Measurements from ENCODE around the gene FAM204A.

Gene FAM204A

DNA sequence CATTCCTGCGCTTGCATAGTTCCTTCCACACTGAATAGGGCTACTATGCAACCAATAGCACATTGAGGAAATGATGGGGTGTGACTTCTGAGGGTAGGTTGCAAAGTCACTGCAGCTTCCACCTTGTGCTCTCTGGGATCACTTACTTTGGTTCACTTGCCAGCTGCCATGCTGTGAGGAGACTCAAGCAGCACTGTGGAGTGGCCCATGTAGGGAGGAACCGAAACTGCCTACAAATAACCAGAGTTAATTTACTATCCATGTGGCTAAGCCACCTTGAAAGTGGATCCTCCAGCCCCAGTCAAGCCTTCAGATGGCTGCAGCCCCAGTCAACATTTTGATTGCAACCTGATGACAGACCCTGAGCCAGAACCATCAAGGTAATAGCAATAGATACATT lies 64.3 kb downstream of the FAM204A start:
- no peak for DNase-seq (ENCODE audit: low spot score)

DNA sequence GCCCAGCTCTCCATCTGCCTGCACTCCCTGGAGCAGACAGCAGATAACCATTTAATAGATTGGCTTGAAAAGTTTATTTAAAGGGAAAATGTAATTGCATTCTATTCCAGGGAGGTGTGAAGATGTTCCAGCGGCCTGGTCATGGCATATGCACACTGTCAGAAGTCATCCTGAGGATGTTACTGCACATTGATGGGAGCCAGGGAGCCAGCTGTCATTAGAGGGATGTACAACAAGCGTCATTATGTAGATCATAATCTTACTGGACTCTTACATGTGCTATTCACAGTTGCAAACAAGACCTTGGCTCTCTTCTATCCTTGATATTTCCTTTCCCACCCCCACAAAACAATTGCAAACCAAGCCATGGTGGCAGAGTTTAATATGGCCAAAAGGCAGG lies 65.4 kb downstream of the FAM204A start:
- DNase-seq (ENCODE audit: low spot score) = no peak

DNA sequence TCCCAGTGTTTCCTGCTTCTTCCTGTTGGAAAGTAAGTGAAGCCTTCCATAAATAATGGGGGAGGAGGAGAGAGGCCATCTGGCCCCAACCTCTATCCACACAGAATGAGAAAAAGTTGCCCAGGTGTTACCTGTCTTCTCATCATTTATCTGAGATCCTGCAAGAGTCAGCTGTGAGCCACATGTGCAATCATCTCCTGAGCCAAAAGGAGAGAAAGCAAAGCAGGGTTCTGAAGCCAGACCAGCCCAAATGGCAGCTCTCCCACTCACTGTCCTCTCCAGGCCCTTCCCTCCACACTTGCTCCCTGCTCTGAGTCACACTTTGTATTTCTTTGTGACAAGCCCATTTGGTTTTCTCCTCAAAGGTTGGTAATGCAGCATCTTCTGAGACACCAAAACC lies 65.9 kb downstream of the FAM204A start:
- no peak for DNase-seq (ENCODE audit: low spot score)

GRCh38 chr10:118273662-118274061 lies 68.5 kb downstream of the FAM204A start:
- DNase-seq (ENCODE audit: low spot score) = no peak

DNA sequence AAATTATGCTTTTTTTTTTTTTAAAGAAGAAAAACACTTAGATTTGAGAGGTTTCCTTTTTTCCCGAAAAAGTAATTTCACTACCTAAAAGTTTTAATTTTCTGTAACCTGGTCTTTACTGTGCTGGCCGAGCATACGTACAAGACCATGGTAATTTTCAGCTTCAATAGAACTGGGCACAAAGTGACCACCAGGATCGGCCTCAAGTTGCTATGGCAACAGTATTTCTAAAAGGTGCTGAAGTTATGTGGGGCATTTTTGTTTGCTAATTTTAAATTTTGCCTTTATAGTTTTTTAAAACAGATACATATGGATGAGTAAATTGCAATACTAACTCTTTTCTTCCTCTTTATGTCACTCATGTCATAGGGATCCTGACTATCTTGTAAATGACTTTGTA lies 69.4 kb downstream of the FAM204A start:
- no peak for DNase-seq (ENCODE audit: low spot score)

DNA sequence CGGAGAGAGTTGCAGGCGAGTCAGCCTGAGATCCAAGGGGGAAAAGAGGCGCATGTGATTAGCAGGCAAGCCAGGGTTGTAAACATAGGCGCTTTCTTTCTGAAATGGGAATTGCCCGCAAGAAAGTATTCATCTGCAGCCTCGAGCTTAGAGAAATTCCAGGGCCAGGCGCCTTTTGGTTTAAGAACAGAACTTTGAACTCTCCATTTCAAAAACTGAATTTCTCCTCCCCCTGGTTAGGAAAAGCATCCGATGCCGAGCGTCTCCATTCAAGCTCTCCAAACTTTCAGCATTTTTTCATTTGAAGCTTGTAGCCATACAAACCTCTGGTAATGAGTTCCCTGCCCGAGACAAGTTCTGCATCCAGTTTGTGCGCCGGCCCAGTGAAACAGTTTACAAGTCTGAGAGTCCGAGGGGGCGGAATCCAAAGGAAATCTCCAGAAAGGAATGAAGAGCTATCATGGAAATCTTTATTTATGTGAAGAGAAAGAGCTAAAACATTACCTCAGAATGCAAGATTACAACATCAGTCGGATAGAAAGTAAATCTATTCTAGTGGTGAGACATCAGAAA lies 69.9 kb downstream of the FAM204A start:
- no peak for DNase-seq (ENCODE audit: low spot score)

DNA sequence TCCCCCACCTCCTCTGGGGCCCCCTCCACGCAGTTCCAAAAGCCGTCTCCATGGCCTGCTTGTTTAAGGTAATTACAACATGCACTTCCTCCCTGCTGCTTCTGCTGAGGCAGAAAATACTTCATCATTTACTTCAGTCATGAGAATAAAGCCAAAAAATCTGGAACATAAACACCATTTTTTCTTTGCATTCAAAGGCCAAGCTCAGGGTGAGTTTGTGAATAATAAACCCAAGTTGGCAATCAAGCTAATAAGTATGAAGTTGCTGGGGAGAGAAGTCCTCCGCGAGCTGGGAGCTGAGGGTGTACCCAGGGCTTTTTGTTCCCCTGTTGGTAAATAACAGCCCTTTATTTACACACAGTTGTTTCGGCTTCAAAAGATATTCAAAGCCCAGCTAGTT lies 70.5 kb downstream of the FAM204A start:
- no peak for DNase-seq (ENCODE audit: low spot score)

DNA sequence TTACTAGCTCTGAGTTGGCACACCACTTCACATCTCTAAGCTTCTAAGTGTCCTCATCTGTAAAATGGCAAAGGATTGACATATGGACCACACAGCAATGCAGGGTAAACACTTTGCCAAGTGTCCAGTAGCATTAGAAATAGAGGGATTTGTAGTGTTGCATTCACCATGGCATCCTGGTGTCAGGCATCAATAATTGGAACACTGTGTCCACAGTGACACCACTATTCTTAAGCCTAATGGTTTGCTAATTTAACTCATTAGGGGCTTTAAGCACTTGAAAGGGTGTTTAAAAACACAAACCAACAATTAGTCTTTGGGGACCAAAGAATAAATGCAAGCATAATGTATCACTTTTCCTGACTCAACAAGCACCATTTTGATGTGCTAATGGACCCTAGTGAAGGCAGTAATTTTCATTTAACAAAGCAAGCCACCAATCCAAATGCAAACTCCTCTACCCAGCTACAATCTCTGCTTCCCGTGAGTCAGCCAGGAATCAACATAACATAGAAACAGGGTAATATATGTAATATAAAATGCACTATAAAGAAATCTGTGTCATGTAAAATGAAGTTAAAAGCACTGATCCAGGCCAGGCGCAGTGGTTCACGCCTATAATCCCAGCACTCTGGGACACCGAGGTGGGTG lies 75.9 kb downstream of the FAM204A start:
- no peak for DNase-seq (ENCODE audit: low spot score)

DNA sequence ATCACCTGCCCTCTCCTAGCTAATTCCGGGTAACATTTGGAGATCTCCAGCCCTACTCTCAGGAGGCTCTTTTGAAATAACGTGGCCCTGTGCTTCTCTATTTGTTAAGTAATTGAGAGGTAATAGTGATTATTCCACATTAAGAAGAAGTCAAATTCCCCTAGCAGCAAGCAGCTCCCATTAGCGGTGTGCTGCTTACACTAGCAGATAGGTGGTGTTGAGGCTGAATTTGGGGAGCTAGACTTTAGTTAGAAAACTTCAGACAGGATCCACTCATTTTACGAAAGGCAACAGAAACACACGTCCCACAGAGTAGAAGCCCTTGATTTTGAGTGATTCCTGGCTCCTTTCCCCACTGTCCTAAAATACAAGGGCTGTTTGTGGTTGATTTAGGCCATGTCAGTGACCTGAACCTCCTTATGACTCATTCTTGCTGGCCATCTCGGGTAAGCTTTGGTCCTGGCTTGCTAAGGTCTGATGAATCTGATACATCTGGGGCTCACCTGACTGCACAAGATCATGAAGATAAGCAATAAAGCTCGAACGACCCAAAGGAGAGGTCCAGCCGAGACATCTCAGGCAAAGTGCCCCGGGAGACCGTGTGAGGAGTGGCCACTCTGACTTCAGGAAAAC lies 77.2 kb downstream of the FAM204A start:
- no peak for DNase-seq (ENCODE audit: low spot score)

DNA sequence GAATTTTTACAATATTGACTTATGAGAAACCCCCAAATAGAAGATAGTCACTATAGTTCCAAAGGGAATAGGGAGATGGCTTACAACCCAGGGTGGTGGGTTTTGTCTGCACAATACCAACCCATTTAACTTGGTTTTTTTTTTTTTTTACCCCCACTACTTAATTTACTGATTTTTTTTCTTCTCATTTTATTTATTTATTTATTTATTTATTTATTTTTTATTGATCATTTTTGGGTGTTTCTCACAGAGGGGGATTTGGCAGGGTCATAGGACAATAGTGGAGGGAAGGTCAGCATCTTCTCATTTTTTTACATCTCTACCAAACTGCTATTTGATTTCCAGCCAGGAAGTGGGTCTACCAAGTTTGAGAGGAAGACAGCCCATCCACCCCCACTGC lies 77.9 kb downstream of the FAM204A start:
- no peak for DNase-seq (ENCODE audit: low spot score)

- no peak for DNase-seq (ENCODE audit: low spot score)
Observed at GRCh38 chr10:118262538-118262937, 79.6 kb downstream of the FAM204A start.

GRCh38 chr10:118259288-118259906 lies 82.7 kb downstream of the FAM204A start:
- peak; percentile 23 for DNase-seq (ENCODE audit: low spot score)

GRCh38 chr10:118258285-118258684 lies 83.8 kb downstream of the FAM204A start:
- no peak for DNase-seq (ENCODE audit: low spot score)

DNA sequence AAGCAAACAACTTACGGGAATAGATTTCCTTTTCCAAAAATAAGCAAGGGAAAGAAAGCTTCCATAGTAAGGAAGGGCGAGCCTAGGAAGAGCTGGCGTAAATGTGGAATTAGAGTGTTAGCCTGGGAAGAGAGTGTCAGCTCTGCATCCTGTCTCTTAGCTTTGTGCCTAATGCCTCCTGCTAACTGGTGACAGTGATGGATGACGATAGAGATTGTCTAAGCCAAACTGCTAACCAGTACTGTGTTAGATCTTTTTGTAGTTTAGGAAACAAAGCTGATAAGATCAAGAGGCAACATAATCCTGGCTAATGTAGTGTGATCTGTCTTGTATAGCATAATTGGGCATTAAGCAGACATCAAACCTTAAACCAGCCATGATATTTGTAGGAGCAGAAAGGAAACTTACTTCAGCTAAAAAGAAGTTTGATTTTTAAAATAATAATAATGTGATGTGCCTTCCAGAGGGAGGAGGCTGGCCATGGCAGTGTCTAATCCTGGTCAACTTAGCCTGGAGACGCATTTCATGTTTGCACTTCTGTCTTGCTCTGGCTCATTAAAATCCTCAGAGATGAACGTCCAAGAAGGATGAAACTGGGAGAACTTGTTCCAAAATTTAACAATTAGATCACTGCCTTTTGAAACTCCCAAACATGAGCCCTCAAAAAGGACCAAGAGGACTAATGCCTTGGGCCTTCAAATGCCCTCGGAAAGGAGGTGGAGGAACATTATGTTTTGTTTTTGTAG lies 85.1 kb downstream of the FAM204A start:
- DNase-seq (ENCODE audit: low spot score) = no peak

- DNase-seq (ENCODE audit: low spot score) = no peak
Observed at GRCh38 chr10:118256209-118256608, 85.9 kb downstream of the FAM204A start.

GRCh38 chr10:118255355-118255754 lies 86.8 kb downstream of the FAM204A start:
- no peak for DNase-seq (ENCODE audit: low spot score)

- no peak for DNase-seq (ENCODE audit: low spot score)
Observed at GRCh38 chr10:118254654-118255053, 87.5 kb downstream of the FAM204A start.

- no peak for DNase-seq (ENCODE audit: low spot score)
Observed at GRCh38 chr10:118253397-118253796, 88.7 kb downstream of the FAM204A start.

DNA sequence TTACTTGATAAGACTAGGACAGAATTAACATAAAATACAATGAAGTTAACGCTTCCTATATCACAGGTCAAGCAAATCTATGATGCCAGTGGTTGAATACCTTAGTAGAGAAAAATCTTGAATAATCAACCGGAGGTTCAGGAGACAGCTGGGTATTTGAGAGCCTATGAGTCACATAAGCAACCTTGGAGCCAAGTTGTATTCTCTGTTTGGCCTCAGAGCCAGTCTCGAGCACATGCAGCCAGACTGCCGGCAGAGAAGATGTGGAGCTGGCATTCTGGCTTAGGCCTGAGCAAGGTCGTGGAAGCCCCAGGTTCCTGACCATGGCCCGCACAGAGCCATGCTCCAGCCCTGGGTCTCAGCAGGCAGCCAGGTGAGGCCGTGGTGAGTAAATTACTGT lies 90.3 kb downstream of the FAM204A start:
- DNase-seq (ENCODE audit: low spot score) = no peak

DNA sequence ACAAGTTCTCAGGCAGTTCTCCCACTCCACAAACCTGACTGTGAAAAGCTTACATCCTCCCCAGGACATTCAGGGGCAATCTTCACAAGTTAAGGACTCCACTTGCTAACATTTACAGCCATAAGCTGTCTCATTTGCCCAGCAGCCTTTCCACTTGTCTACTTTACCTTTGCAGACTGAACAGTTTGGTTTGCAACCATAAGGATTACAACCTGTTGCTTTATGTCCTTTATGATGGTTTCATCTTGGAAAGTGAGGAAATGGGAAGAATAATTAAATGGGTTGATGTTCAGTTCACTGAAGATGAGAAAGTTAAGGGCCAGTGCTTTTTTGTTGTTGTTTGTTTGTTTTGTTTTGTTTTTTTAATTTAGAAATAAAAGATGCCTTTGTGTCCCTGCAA lies 92.4 kb downstream of the FAM204A start:
- DNase-seq (ENCODE audit: low spot score) = no peak

Measured in activated CD4-positive, alpha-beta T cell treated with anti-CD3 and anti-CD28 coated beads, Interleukin-2, Interleukin-4, amounts not matched to agents 100 ng/mL and 50 ng/mL, durations not matched to agents 16 hours and 8 hours (primary cell).